H1 (cell line): Measurements from ENCODE around the gene RBFOX1. TPM values are rescaled to one million over a fixed set of nuclear protein-coding genes. Genes with fewer than 3 reads are reported as not detected.

Experiments
- CBX5 ChIP-seq: fragments of 300-800, 300-1000 bp; sonication (generic); IDR thresholded peaks from 2 replicates; pipeline ENCODE4 v1.7.1; 2016; ENCODE audit warnings: antibody characterized with exemption, low read length, low read depth
- CREB1 ChIP-seq: IDR thresholded peaks from 2 replicates; pipeline ENCODE4 v1.6.1; 2012; ENCODE audit warnings: inconsistent platforms
- polyA plus RNA-seq, 7 experiments: library from polyadenylated mRNA; depleted of rRNA in 3 of 7; stranded (reverse) in 5 of 7; unstranded in 2 of 7; fragments of >200 nt in 5 of 7; fragments of 200-250 nt in 2 of 7; gene quantifications; 1 replicate in 5 of 7; 2 replicates in 1 of 7; 4 replicates in 1 of 7; pipeline versions ENCODE4 v1.2.1 to v1.2.3, GENCODE V29; 2011 to 2013; ENCODE audit warnings: missing spikeins in 2 of 7, mixed read lengths in 2 of 7
- total RNA-seq: library from RNA; stranded (reverse); fragmentation: NEBNext Ultra II Directional; extraction: Animal tissue kit (Norgen Biotek cat#: 25700); gene quantifications from 2 replicates; pipeline ENCODE4 v1.2.1, GENCODE V29; 2021

The RBFOX1 gene
- total and polyA plus RNA-seq, 2 of the 8 experiments (the other 6 are each of a cell fraction or from before 2014, with no cell fraction given) = 1.7 to 2.8 TPM

DNA sequence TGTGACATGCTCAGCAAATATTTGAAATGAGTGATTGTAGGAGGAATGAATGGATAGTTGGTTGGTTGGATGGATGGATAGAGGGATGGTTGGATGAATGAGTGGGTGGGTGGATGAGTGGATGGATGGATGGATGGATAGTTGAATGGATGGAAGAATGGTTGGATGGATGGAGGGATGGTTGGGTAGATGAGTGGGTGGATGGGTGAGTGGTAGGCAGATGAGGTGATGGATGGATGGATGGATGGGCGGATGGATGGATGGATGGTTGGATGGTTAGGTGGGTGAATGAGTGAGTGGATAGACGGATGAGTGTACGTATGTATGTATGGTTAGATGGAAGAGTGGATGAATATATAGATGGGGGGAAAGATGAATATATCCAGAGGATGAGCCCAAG lies 137.7 kb downstream of the RBFOX1 start (continued):
- TF ChIP-seq CREB1 (no peak), CBX5 (no peak)
- TF ChIP-seq, all 59 proteins: peak for 0
